ENCODE results near the gene CYB5R3. TPM values are rescaled to one million over a fixed set of nuclear protein-coding genes. Genes with fewer than 3 reads are reported as not detected.

CYB5R3 gene
- total and polyA plus RNA-seq, 2 donors (not counting 3 experiments of a cell fraction or from before 2014, with no cell fraction given), result 217 to 263 TPM

DNA sequence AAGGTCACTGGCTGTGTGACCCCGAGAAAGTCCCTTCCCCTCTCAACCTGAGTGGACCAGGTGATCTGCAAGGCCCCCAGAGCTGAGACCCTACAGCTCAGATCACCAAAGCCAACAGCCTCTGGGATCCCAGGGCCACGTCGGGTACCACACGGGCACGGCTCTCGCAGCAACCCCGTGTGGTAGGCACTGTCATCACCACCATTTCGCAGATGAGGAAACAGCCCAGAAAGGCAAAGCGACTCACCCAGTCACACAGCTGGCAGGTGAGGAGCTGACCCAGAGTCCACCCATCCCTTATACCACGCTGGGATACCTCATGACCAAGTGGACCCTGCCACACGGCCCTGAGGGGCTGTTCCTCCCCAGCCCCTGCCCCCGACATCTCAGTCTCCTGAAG is 11.6 kb downstream of the CYB5R3 start:
- TF ChIP-seq, protein P1, sequence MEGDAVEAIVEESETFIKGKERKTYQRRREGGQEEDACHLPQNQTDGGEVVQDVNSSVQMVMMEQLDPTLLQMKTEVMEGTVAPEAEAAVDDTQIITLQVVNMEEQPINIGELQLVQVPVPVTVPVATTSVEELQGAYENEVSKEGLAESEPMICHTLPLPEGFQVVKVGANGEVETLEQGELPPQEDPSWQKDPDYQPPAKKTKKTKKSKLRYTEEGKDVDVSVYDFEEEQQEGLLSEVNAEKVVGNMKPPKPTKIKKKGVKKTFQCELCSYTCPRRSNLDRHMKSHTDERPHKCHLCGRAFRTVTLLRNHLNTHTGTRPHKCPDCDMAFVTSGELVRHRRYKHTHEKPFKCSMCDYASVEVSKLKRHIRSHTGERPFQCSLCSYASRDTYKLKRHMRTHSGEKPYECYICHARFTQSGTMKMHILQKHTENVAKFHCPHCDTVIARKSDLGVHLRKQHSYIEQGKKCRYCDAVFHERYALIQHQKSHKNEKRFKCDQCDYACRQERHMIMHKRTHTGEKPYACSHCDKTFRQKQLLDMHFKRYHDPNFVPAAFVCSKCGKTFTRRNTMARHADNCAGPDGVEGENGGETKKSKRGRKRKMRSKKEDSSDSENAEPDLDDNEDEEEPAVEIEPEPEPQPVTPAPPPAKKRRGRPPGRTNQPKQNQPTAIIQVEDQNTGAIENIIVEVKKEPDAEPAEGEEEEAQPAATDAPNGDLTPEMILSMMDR (IDR thresholded peaks at IDR 0.05; ENCODE audit: extremely low read depth in 1 of 2, insufficient read depth in 1 of 2, low read depth in 1 of 2, low read length in 2 of 2), result no peak
- TF ChIP-seq GATA2 (IDR thresholded peaks at IDR 0.05; ENCODE audit: insufficient read depth, insufficient read length, low read depth, low read length), result no peak
- no peak for TF ChIP-seq FOS (IDR thresholded peaks at IDR 0.05; ENCODE audit: borderline replicate concordance, insufficient read depth, low read length)
- no peak for TF ChIP-seq POLR2A (IDR thresholded peaks at IDR 0.05; ENCODE audit: low read depth, low read length)
- TF ChIP-seq EZH2 (IDR thresholded peaks at IDR 0.05; ENCODE audit: borderline replicate concordance, low read depth, low read length, severe bottlenecking), result no peak
- TF ChIP-seq POLR2AphosphoS5 (IDR thresholded peaks at IDR 0.05; ENCODE audit: insufficient read depth, low read depth, low read length), result no peak
- no peak for TF ChIP-seq MYC (IDR thresholded peaks at IDR 0.05; ENCODE audit: low read depth, low read length)
- TF ChIP-seq, protein P2, sequence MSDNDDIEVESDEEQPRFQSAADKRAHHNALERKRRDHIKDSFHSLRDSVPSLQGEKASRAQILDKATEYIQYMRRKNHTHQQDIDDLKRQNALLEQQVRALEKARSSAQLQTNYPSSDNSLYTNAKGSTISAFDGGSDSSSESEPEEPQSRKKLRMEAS (IDR thresholded peaks at IDR 0.05; ENCODE audit: insufficient read depth, insufficient read length), result no peak
- TF ChIP-seq JUN (IDR thresholded peaks at IDR 0.05; ENCODE audit: borderline replicate concordance, insufficient read depth, insufficient read length, low read depth), result no peak
- H3K9ac ChIP-seq (replicated peaks; ENCODE audit: extremely low read depth, insufficient read depth, low read length), result no peak overlapping the region
- no peak overlapping the region for H3K27ac ChIP-seq (ENCODE audit: insufficient read depth, low read depth, low read length)
- H3K9me3 ChIP-seq (replicated peaks; ENCODE audit: control insufficient read depth, insufficient read depth, low read length), result no peaks in the 10 kb centered on the region
- no peak for FAIRE-seq
- H3K4me2 ChIP-seq (ENCODE audit: insufficient read depth, low read length), result no peak overlapping the region
- no peak for DNase-seq (ENCODE audit: low read depth, low spot score)
- dilution Hi-C loops (cut with MboI; ENCODE audit: extremely low pct_ligation_motif_present, low sequenced_read_pairs), result no loop called here
- peaks cover 8% of the 10 kb centered on the region in 2 experiments for H3K36me3 ChIP-seq (ENCODE audit: control insufficient read depth in 2 of 2, extremely low read depth in 1 of 2, insufficient read depth in 2 of 2, low read length in 2 of 2)
- H2AFZ ChIP-seq (ENCODE audit: low read depth, low read length), result no peak overlapping the region
- ChIA-PET POLR2A (no interaction called here), CTCF (interaction anchor here (0.9 kb wide), 1 partner anchor 16 kb away, joined by 4 read pairs; no protein-coding TSS in a partner anchor)
- H3K79me2 ChIP-seq (ENCODE audit: control insufficient read depth, insufficient read depth, low read length), result peaks cover 23% of the 10 kb centered on the region
- BruUV-seq (replicated peaks), result no TSS peak
- no peaks in the 10 kb centered on the region for H3K27me3 ChIP-seq (ENCODE audit: control insufficient read depth in 2 of 2, insufficient read depth in 2 of 2, low read length in 2 of 2)
- intact Hi-C loops (cut with micrococcal nuclease), result no loop called here
- no peaks in the 10 kb centered on the region for H3K9me1 ChIP-seq (replicated peaks; ENCODE audit: control insufficient read depth, extremely low read depth, insufficient read depth, low read length)
- H3K4me3 ChIP-seq (replicated peaks in 1 of 3; ENCODE audit: insufficient read depth in 1 of 3, low read depth in 1 of 3, low read length in 3 of 3), result no peak overlapping the region
- peaks cover 12% of the 10 kb centered on the region for H3K4me1 ChIP-seq (ENCODE audit: control insufficient read depth, extremely low read depth, insufficient read depth, low read length)
- H4K20me1 ChIP-seq (replicated peaks; ENCODE audit: control insufficient read depth, extremely low read depth, insufficient read depth, low read length), result no peaks in the 10 kb centered on the region

Measured in endothelial cell of umbilical vein (primary cell).